Mammary epithelial cell (primary cell): ENCODE results near the gene PDPN.

ENCODE experiments used
- CTCF ChIP-seq, 2 donors: IDR thresholded peaks in 1 of 2; conservative IDR thresholded peaks in 1 of 2; 2 replicates each; pipeline ENCODE4 v1.5.1; 2011 to 2012; ENCODE audit warnings: inconsistent platforms in 2 of 2, low read length in 2 of 2, mild to moderate bottlenecking in 2 of 2, control low read depth in 1 of 2, low read depth in 1 of 2; ENCODE audit not compliant: insufficient read depth in 1 of 2; ENCODE audit errors: extremely low read depth in 1 of 2
- EZH2 ChIP-seq: IDR thresholded peaks from 2 replicates; pipeline ENCODE4 v1.6.1; 2012; ENCODE audit warnings: low read length, inconsistent platforms, borderline replicate concordance

- TF ChIP-seq CTCF (conservative IDR thresholded peaks at IDR 0.05 in 1 of 2, IDR thresholded peaks at IDR 0.05 in 1 of 2; ENCODE audit: extremely low read depth in 1 of 2, insufficient read depth in 1 of 2, low read depth in 1 of 2, low read length in 2 of 2) (no peak), EZH2 (no peak)
These were observed 547 bp downstream of the PDPN start for GRCh38 chr1:13583966-13584791.
